HG02870 (cell line): ENCODE results near the gene DGKI.

Experiments used
- ATAC-seq: cut with Tn5 transposase; IDR thresholded peaks from one replicate; pipeline ENCODE4 v1.9.1; 2021; ENCODE audit warnings: mild to moderate bottlenecking, moderate library complexity; ENCODE audit not compliant: unreplicated experiment

The DGKI gene

DNA sequence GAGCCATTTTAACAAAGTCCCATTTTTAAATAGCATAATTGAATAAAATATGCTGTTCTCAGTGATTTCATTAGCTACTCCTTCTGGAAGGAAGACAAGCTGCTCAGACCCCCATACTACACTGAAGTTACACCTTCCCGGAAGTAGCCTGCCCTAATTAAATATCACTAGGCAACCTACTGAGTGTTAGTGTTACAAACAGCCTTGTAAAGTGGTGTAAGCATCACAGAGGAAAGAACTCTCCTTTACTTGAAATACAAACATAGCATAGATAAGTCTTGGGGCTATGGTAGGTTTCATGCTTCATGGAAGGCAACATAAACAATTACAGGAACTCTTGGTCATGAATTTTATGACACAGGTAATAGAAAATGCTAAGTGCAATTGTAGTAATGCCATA lies 459.8 kb downstream of the DGKI start:
- ATAC-seq: no peak

DNA sequence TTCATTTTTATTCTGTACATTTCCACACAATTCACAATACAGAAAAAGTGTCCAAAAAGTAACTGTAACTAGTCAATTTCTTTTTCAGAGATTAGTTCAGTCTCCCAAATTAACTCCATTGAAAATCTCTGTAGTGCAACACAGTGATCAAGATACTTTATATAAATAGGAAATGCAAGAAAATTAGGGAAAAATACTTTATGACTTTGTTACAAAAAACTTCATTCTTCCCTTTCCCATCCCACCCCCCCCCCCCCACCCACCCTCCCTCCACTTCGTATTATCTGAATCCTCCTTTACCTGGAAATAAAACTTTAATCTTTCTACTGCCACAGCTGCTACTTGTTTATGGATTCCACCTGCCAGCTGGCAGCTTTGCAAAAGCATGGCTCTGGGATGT lies 465.7 kb downstream of the DGKI start:
- no peak for ATAC-seq

DNA sequence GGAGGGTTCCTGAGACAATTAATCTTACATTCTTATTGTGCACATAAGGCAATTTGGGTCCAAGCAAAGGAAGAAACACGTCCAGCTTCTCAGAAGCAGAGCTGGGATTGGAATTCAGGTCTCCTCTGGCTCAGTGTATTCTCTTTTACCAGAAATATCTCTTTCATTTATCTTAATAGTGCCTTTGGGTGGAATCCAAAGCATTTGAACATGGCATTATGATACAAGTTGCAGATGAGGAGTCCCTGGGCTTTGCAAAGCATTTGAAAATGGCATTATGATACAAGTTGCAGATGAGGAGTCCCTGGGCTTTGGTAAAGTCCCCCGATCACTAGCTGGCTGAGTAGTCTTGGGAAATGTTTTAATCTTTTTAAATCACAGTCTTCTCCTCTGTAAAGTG lies 473.3 kb downstream of the DGKI start:
- ATAC-seq: no peak

DNA sequence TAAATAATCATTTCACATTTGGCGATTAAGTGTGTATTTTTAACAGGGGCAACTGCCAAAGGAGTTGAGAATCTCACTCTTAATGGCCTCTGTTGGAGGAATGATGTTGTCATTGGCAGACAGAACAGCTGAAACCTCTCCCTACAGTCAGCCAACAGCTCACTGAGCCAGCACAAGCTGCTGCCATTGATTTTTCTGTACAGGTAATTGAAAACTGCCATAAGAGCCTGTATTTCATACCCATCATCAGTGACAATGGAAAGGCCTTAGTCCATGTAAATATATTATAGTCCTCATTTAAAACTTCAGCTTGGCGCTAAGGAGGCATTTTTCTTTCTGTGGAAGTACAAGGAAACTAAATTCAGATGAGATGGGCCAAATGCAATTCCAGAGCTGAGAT lies 475.2 kb downstream of the DGKI start:
- no peak for ATAC-seq

DNA sequence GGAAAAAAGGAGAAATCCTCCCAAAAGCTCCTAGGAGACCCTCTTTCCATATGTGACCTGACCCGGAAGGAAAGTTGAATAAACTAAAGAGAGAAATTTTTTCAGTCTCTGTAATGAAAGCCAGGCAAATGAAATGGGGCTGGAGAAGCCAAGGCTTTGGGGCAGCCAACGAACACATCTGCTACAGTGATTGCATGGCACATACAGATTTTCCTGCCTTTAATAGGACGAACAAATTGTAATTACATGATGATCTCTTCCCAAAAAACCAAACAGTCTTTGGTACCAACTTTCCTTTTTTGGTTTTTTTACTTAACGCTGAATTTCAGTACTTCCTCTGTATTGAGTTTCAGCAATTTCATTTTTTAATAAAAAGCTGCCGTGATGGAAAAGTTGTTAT lies 479.8 kb downstream of the DGKI start:
- ATAC-seq: no peak

DNA sequence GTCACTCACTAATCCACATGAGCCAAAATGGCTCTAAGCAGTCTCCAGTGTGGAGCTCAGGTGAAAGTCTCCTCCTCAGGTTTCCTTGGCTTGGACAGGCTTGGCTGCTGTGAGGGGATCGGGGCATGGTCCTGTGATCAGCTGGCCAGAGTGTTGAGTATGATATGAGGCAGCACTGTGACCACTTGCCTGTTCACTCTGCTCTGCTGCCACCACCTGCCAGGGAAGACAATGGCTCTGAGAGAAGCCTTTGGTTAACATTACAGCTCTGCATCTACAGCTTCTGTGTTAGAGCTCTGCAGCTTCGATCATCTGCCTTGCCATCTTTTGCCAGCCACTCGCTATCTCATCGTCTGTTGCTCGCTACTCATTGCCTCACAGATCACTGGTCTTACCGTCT lies 483.1 kb downstream of the DGKI start:
- no peak for ATAC-seq

DNA sequence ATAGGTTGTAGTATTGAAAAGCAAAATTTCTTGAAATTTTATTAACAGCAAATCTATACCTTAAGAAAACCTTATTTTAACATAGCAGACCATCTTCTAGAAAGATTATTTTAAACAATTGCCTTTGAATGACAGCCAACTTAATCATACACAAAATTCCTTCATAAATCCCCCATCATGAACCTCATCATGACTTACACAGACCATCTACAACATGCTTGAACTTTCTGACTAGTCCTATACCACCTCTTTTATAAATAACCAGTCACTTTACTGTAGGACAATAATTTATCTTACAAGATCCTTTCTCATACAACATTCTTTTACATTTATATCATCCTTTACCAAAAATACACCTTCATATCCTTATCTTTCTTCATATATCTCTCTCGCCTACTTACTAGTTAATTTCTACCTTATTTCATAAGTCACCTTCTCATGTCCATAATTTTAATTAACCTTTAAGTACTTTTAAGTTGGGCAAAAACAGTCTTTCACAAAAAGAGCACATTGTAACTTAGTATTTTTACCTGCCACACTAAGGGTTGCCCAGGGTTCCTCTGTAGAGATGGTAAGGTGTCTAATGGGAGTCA lies 486.6 kb downstream of the DGKI start:
- ATAC-seq: no peak

DNA sequence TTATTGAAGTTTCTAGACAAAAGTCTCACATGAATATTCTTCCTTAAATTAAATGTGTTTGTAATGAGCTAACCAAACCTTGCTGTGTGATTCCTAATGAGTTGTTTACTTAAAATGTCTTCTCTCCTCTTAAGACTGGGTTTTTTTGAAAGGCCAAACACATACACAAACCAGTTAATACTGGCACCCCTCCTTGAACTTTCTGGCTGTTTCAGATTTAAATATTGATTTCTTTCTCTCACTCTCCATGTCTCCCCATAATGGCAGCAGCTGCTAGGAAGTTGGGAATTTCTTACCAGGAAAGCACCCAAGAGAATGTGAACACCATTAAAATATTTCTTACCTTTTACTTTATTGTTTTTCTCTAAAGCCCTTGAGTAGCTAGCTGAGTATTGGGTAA lies 491.8 kb downstream of the DGKI start:
- no peak for ATAC-seq

DNA sequence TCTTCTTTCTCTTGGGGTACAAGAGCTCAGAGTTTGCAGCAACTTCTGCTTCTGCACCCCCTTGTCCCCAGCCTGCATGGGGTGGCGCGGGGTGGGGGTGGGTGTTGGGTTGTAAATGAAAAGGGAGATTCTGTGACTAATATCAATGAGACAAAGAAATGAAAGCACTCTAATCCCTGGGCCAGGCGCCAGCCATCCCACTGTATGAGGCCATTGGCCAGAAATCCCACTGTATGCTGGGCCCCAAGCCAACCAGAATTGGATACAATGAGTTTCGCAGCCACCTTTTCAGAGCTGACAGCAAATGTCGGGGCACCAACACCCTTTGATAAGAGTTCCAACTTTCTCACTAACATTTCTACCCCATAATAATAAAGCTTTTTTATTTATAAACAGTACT lies 492.4 kb downstream of the DGKI start:
- ATAC-seq: no peak

DNA sequence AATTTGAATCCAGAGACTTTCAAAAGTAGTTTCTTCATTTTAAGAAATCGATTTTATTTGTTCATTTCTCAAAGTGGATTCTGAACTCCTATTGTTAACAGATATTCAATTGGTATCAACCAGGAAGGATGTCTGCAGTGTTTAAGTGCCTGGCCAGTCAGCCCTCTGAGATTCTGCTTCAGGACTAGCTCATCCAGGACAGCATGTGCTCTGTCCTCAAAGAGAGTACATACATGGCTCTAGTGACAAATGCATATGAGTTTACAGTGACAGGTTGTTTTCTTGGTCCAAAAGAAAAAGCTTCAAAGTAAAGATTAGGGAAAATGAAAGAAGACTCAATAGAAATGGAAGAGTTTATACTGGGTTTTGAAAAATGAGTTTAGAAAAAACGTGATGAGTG lies 494.8 kb downstream of the DGKI start:
- no peak for ATAC-seq

DNA sequence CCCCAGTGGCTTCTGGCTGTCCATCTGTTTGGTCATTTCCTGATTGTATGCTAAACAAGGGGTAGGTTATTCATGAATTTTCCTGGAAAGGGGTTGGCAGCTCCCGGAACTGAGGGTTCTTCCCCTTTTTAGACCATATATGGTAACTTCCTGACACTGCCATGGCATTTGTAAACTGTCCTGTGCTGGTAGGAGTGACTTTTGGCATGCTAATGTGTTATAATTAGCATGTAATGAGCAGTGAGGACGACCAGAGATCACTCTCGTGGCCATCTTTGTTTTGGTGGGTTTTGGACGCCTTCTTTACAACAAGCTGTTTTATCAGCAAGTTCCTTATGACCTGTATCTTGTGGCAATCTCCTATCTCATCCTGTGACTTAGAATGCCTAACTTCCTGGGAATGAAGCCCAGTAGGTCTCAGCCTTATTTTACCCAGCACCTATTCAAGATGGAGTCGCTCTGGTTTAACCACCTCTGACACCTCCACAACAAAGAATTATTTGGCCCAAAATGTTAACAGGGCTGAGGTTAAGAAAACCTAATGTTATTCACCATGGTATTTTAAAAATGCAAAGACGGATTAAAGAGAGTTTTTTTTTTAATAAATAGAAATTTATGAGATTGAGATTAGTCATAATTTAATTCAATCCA lies 500.9 kb downstream of the DGKI start:
- no peak for ATAC-seq

DNA sequence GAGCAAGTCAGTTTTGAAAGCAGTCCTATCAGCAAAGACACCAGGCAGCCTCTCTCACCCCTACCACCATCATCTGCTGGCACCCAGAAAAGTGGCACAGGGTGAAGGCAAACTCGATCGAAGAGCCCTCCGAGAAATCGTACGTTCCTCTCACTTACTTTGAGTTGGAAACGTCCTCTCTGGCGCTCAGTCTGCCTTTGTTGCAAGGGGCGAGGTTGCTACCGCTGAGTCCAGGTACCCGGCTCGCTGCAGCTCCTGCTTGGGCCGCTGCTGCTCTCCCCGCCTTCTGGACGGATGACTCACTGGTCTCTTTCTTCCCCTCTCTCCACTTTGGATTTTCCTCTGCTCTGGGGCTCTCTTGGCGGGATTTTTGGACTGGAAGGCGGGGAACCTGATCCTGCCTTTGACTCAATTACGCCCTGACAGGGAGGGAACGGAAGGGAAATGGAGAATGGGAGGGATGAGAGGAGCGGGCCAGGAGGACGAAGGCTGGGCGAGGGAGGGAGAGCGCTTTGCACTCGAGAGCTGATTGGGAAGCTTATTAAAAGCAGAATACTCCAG lies 503.4 kb downstream of the DGKI start, which contains the start of gene PTN:
Gene PTN (minus strand): TSS at position 453 of the 561 bp plus-strand sequence. CDS start 88,760 bp downstream, outside the sequence.
- no peak for ATAC-seq

DNA sequence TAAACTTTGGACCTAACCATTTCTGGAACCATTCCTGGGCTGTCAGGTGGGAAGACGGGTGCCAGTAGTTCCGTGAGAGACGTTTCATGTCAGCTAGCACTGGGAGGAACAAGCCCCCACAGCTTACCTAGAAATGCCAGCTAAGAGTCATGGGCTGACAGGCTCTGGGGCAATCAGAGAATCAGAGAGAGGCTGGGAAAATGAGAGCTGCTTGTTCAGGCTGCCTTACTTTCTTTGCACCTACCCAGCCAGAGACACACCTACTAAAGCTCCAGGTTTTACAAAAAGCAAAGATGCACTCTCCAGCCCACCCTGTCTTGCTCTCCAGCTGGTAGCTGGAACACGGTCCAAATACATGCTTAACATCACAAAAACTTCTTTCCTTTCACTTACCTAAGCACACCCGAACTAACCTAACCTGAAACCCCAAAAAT lies 503.9 kb downstream of the DGKI start:
- ATAC-seq: no peak

DNA sequence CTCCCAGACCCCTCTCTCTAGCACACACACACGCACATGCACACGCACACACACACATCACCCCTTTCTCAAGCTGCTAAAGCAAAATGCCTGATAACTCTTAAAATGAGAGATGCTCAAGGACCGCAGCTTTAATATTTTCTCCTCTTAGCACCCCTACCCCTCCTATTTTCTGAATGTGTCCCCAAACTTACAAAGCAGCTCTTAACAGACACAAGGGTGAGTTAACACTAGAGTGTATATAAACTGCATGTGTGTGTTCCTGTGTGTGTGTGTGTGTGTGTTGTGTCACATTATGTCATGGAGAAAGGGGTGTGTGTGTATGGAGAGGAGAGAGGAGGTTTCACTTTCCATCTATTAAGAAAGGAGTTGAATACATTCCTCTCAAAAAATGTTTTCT lies 504.5 kb downstream of the DGKI start:
- ATAC-seq: no peak

DNA sequence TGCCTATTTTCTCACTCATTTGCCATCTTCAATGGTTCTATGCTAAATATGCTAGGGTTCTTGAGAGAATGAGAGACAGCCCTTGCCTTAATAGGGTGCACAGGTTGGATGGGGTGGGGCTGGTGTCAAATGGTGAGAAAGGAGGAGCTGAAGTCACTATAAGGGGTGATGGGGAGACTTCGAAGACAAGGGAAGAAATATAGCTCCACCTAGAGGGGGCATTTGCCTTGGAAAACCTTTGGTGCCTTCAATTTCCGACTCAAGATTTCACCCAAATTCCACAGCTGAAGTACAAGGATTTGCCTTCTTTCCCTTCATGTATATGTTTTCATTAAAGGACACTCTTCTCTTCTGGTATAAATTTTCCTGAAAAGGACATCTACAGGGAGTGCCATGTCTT lies 508.9 kb downstream of the DGKI start:
- ATAC-seq: no peak

DNA sequence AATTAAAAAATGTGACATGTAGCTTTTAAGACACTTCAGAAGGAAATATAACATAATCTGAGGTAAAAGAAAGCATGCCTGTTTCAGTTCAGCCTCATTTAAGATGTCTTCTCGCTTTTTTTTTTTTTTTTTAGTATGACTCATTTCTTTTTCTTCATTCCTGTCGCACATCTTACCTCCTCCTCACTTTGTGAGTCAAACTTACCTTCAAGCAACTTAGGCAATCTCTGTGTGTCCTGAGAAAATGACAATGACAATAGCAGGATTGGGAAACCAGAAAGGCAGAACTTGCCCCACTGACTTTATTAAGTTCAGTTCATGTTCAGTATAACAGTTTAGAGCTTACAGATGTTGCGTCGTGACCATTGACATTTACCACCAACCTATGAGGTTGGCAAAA lies 511.0 kb downstream of the DGKI start:
- no peak for ATAC-seq

DNA sequence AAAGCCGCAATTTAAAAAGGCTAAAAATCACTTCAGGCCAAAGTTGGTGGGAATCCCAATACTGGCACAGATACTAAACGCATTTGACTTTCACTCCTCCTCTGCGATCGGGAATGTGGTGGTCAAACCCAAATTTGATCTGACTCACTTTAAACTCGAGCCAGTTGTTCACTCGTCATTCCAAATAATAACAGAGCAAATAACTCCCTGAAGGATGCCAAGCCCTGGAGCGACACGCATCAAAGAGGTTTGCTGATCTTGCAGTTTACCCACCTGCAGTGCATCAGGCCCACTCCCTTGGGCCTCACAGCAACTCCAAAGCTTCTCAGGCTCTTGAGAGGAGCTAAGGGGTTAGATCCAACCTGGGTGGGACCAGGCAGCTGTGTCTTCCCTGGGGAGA lies 515.4 kb downstream of the DGKI start:
- no peak for ATAC-seq
